Measurements from ENCODE around the gene OR13C9. TPM values are rescaled to one million over a fixed set of nuclear protein-coding genes. Genes with fewer than 3 reads are reported as not detected.

Gene OR13C9
- total RNA-seq, 1 donor from 2014 or later: not detected

DNA sequence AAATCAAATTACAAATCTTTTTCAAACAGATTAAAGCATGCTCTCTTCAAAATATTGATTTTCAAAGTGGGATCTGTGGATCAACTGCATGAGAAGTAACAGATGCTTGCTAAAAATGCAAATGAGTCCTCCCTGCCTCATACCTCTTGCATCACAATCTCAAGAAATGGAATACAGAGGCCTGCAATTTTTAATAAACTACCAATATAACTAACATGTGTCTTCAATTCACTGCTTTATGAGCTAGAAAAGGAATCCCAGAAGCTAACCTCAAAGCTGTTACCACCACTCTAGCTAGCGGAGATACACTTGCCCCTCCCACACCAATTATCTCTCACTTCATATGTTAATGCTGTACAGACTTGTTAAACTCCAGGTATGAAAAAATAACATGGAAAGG is 28.4 kb downstream of the OR13C9 start:
- H3K4me3 Mint-ChIP-seq: no peak overlapping the region
- H3K36me3 Mint-ChIP-seq (ENCODE audit: low read depth): no peaks in the 10 kb centered on the region
- no peak overlapping the region for H3K27ac Mint-ChIP-seq
- no peaks in the 10 kb centered on the region for H3K9me3 Mint-ChIP-seq
- H3K27me3 Mint-ChIP-seq (ENCODE audit: insufficient read depth): peaks cover 4% of the 10 kb centered on the region
- no peaks in the 10 kb centered on the region for H3K4me1 Mint-ChIP-seq (ENCODE audit: low read depth)
- intact Hi-C loops (cut with micrococcal nuclease): no loop called here
- no peak for DNase-seq (ENCODE audit: low spot score)

DNA sequence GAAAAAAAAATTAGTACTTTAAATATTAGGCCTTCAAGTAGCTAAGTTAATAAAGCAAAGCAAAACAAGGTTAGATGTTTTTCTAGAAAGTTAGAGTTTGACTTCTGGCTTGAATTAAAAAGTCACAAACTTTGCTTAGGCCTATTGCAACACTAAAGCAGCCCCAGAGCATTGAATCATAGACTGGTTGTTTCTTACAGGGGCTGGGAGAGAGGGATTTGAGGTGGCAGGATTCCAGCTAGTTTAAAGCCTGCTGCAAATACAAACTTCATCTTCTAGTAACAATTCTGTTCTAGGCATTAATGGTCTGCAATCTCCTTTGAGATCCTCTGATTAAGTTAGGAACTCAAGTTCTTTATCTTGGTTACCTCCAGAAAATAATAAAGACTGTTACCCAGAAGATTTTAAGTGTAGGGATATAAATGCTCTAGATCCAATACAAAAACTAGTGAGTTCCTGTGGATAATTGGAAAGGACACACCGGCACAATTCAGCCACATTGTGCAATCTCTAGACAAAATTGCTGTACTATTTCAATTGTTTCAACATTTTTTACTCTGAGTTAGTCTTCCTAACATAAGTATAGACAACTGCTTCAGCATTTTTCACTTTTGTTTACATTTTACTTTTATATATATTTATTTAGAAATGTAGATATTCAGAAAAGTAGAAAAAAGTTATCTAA is 31.4 kb downstream of the OR13C9 start:
- intact Hi-C loops (cut with micrococcal nuclease): no loop called here
- H3K27me3 Mint-ChIP-seq (ENCODE audit: insufficient read depth): peaks cover 2% of the 10 kb centered on the region

DNA sequence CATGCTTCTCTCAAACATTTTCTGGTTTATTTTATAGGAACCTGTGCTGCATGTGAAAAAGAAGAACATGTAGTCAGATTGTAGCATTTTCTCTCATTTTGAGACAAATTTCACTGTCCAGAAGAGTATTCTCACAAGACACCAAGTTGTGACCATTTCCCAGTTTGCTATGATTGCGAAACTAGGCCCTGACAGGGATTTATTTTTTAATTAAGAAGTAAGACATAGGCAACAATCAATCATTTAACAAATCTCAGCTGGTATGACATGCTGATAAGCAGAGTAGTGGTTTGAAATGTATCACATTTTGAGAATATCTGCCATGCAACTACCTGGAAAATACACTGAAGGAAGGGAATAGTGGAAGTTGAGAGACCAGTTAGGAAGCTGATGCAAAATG is 37.4 kb downstream of the OR13C9 start:
- Mint-ChIP-seq H3K4me3 (no peak overlapping the region), H3K27ac (no peak overlapping the region), H3K36me3 (ENCODE audit: low read depth) (no peaks in the 10 kb centered on the region), H3K4me1 (ENCODE audit: low read depth) (no peaks in the 10 kb centered on the region), H3K27me3 (ENCODE audit: insufficient read depth) (no peaks in the 10 kb centered on the region), H3K9me3 (no peaks in the 10 kb centered on the region)
- intact Hi-C loops (cut with micrococcal nuclease): no loop called here
- no peak for DNase-seq (ENCODE audit: low spot score)

More for the DNA sequence above, 31.4 kb downstream of the OR13C9 start:
- no peaks in the 10 kb centered on the region for H3K36me3 Mint-ChIP-seq (ENCODE audit: low read depth)
- no peak for DNase-seq (ENCODE audit: low spot score)
- H3K4me3 Mint-ChIP-seq: no peak overlapping the region
- H3K9me3 Mint-ChIP-seq: no peaks in the 10 kb centered on the region
- no peak overlapping the region for H3K27ac Mint-ChIP-seq
- no peaks in the 10 kb centered on the region for H3K4me1 Mint-ChIP-seq (ENCODE audit: low read depth)

DNA sequence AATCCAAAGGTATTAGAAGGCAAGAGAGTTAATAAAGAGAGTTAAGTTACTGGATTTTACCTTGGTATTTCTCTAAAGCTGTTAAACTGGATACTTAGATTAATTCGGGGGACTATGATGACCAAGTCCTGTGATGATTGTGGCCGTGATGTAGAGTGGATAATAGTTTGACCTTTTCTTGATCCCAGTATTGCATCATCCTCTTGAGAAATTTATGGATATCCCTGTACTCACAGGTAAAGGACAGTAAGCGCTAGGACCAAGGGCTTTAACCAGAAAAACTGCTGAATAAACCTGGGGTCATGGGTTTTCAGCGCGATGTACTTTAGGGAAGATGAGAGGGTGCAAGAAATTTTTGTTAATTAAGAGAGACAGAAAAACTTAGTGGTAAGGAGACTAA is 40.7 kb downstream of the OR13C9 start:
- Mint-ChIP-seq H3K9me3 (peaks cover 8% of the 10 kb centered on the region), H3K36me3 (ENCODE audit: low read depth) (no peaks in the 10 kb centered on the region), H3K4me3 (no peak overlapping the region), H3K27ac (no peak overlapping the region), H3K4me1 (ENCODE audit: low read depth) (no peaks in the 10 kb centered on the region), H3K27me3 (ENCODE audit: insufficient read depth) (no peaks in the 10 kb centered on the region)
- intact Hi-C loops (cut with micrococcal nuclease): no loop called here
- no peak for DNase-seq (ENCODE audit: low spot score)

DNA sequence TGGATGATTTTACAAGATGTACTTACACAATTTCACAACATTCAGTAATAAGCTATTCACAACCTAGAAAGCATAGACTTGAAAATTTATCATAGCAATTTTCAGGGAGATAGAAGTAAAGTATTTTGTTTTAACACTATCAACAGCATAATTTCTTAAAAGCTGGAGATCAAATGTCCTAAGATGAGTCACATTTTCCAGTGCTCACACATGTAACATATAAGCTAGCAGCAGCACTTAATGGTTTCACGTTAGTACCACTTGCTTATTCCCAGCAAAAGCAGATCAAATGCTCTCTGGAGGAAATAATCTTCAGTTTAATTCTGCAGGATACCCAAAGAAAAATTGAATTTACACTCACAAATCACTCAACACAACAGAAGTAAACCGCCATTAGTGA is 42.5 kb downstream of the OR13C9 start:
- H3K4me3 Mint-ChIP-seq: no peak overlapping the region
- H3K27ac Mint-ChIP-seq: no peak overlapping the region
- intact Hi-C loops (cut with micrococcal nuclease): no loop called here
- H3K4me1 Mint-ChIP-seq (ENCODE audit: low read depth): no peaks in the 10 kb centered on the region
- H3K9me3 Mint-ChIP-seq: peaks cover 12% of the 10 kb centered on the region
- no peaks in the 10 kb centered on the region for H3K27me3 Mint-ChIP-seq (ENCODE audit: insufficient read depth)
- no peak for DNase-seq (ENCODE audit: low spot score)
- no peaks in the 10 kb centered on the region for H3K36me3 Mint-ChIP-seq (ENCODE audit: low read depth)

DNA sequence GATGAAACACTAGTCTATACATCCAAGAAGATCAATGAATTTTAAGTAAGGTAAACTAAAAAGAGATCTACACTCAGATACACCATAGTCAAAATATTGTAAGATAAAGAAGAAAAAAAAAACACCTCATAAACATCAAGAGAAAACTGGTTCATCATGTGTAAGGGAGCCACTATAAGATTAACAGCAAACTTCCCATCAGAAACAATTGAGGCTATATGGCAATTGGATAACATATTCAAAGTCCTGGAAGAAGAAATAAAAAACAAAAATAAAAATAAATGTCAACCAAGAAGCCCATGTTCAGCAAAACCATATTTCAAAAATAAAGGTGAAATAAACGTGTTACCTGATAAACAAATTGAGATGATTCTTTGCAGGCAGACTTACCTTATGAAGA is 45.4 kb downstream of the OR13C9 start:
- no peaks in the 10 kb centered on the region for H3K4me1 Mint-ChIP-seq (ENCODE audit: low read depth)
- H3K27ac Mint-ChIP-seq: no peak overlapping the region
- no peak for DNase-seq (ENCODE audit: low spot score)
- intact Hi-C loops (cut with micrococcal nuclease): no loop called here
- H3K4me3 Mint-ChIP-seq: no peak overlapping the region
- H3K9me3 Mint-ChIP-seq: peaks cover 12% of the 10 kb centered on the region
- no peaks in the 10 kb centered on the region for H3K36me3 Mint-ChIP-seq (ENCODE audit: low read depth)
- H3K27me3 Mint-ChIP-seq (ENCODE audit: insufficient read depth): no peaks in the 10 kb centered on the region

DNA sequence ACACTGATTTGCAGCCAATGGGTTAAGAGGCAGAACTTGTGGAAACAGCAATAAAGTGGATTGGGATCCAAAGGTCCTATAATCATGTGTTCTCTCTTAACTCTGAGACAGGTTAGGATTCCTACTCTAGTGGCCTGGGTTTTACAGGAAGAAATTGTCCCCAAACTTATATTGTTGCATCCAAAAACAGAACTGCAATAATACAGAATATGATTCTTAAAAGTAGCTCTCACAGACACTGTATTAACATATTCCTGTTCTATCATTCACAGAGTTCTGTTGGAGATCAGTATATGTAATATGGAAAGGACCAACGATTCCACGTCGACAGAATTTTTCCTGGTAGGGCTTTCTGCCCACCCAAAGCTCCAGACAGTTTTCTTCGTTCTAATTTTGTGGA is 49.1 kb downstream of the OR13C9 start, which contains the start of gene OR13C8:
OR13C8 (plus strand) TSS at position 301 of the 400 bp plus-strand sequence; CDS start at position 301, 0 bp downstream.
- no peaks in the 10 kb centered on the region for H3K36me3 Mint-ChIP-seq (ENCODE audit: low read depth)
- peaks cover 12% of the 10 kb centered on the region for H3K9me3 Mint-ChIP-seq
- intact Hi-C loops (cut with micrococcal nuclease): no loop called here

More for the DNA sequence above, 49.1 kb downstream of the OR13C9 start, which contains the start of gene OR13C8:
- H3K27me3 Mint-ChIP-seq (ENCODE audit: insufficient read depth): no peaks in the 10 kb centered on the region
- no peak within 1 kb of the TSS for H3K27ac Mint-ChIP-seq
- no peak for DNase-seq (ENCODE audit: low spot score)
- H3K4me1 Mint-ChIP-seq (ENCODE audit: low read depth): no peaks in the 10 kb centered on the region
- H3K4me3 Mint-ChIP-seq: no peak within 1 kb of the TSS

Other genes with a start within 250 kb of the OR13C9 start
- not detected in 2 replicates for gene OR13F1, start 113.9 kb downstream of the OR13C9 start, total RNA-seq
- not detected in 2 replicates for gene OR13C4, start 91.0 kb downstream of the OR13C9 start, total RNA-seq
- not detected in 2 replicates for gene OR13C3, start 81.3 kb downstream of the OR13C9 start, total RNA-seq
- gene OR13C8, start 49.0 kb downstream of the OR13C9 start, total RNA-seq: not detected in 2 replicates
- not detected in 2 replicates for gene OR13C5, start 18.8 kb downstream of the OR13C9 start, total RNA-seq
- gene OR13C2, start 12.6 kb downstream of the OR13C9 start, total RNA-seq: not detected in 2 replicates
- not detected in 2 replicates for gene OR13D1, start 76.3 kb upstream of the OR13C9 start, total RNA-seq
- 8.3 and 9.2 TPM in 2 replicates for gene NIPSNAP3A, start 129.5 kb upstream of the OR13C9 start, total RNA-seq
- gene NIPSNAP3B, start 145.9 kb upstream of the OR13C9 start, total RNA-seq: 0.36 and 0.47 TPM in 2 replicates